HCT116 (cell line): ENCODE results near the gene KLHL15.

Experiments used
- CEBPB ChIP-seq: IDR thresholded peaks from 2 replicates; pipeline ENCODE4 v1.6.1; 2012; ENCODE audit warnings: low read depth
- CTCF ChIP-seq, 3 experiments: fragments of 200-600 bp in 1 of 3; sonication (generic) in 1 of 3; IDR thresholded peaks in 2 of 3; conservative IDR thresholded peaks in 1 of 3; 2 replicates each; pipeline ENCODE4 v1.5.1; 2012 to 2017; ENCODE audit warnings: low read depth in 2 of 3, low read length in 2 of 3, antibody characterized with exemption in 1 of 3, borderline replicate concordance in 1 of 3, control low read depth in 1 of 3, mild to moderate bottlenecking in 1 of 3, mixed read lengths in 1 of 3, mixed run types in 1 of 3, moderate library complexity in 1 of 3; ENCODE audit not compliant: insufficient read depth in 1 of 3
- EZH2 ChIP-seq: fragments of 200-600 bp; sonication (generic); IDR thresholded peaks from 2 replicates; pipeline ENCODE4 v1.6.1; 2017; ENCODE audit warnings: antibody characterized with exemption, mixed run types
- POLR2AphosphoS5 ChIP-seq: IDR thresholded peaks from 2 replicates; pipeline ENCODE4 v1.6.1; 2011; ENCODE audit warnings: mild to moderate bottlenecking, low read depth, low read length, moderate library complexity
- RAD21 ChIP-seq: IDR thresholded peaks from 2 replicates; pipeline ENCODE4 v1.6.1; 2012; ENCODE audit warnings: low read depth, mild to moderate bottlenecking
- REST ChIP-seq: IDR thresholded peaks from 2 replicates; pipeline ENCODE4 v1.6.1; 2012; ENCODE audit warnings: low read depth
- SIN3A ChIP-seq: IDR thresholded peaks from 2 replicates; pipeline ENCODE4 v1.6.1; 2012; ENCODE audit warnings: low read depth

GRCh38 chrX:23982891-23983290 is 44.1 kb downstream of the KLHL15 start:
- no peak for TF ChIP-seq REST
- no peak for TF ChIP-seq EZH2
- no peak for TF ChIP-seq CTCF (IDR thresholded peaks at IDR 0.05 in 2 of 3, conservative IDR thresholded peaks at IDR 0.05 in 1 of 3; ENCODE audit: borderline replicate concordance in 1 of 3, insufficient read depth in 1 of 3, low read depth in 2 of 3, low read length in 2 of 3)
- no peak for TF ChIP-seq RAD21
- no peak for TF ChIP-seq CEBPB
- no peak for TF ChIP-seq SIN3A
- no peak for TF ChIP-seq POLR2AphosphoS5
